Measurements from ENCODE around the gene INTS11.

INTS11 gene

GRCh38 chr1:1343811-1344421, 19.5 kb upstream of the INTS11 start:
- no peak for DNase-seq

GRCh38 chr1:1342584-1343115, 18.2 kb upstream of the INTS11 start:
- DNase-seq: no peak

DNA sequence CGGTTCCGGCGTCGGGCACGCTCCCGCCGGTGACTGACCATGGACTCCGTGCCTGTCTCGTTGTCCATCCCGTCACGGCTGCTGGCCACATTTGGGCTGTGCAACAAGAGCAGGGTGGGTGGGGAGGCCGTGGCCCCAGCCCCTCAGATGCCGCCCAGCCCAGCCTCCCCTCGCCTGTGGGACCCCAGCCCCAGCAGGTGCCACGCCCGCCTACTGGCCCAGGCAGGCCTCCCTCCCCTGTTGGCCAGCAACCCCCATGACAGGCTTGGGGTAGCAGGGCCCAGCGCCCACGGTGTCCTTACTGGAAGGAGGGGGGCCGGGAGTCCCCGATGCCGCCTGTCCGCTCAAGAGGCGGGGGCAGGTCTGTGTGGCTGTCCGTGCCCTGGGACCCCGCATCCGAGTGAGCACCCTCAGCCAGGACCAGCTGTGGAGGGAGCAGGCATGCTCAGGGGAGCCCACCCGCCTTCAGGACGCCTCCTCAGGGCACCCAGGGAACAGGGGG, 17.7 kb upstream of the INTS11 start:
- no peak for DNase-seq

DNA sequence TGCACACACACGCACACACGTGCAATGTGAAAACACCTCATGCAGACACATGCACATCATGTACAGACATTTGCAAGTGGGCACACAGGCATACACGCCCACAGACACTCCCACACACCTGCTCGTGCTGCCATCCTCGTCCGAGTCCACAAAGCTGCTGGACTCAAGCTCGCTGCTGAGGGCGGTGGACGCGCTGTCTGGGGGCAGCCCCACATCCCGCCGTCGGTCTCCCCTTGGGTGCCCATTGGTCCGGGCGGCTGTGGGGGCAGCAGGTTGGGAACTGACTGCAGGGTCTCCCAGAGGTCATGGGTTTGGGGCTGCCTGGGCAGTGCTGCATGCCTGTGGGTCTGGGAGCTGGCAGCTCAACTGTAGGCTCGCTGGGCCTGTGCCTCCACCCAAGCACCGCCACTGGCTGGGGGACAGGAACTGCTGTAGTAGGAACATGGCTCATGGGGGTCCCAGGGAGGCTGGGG, 17.1 kb upstream of the INTS11 start:
- no peak for DNase-seq

DNA sequence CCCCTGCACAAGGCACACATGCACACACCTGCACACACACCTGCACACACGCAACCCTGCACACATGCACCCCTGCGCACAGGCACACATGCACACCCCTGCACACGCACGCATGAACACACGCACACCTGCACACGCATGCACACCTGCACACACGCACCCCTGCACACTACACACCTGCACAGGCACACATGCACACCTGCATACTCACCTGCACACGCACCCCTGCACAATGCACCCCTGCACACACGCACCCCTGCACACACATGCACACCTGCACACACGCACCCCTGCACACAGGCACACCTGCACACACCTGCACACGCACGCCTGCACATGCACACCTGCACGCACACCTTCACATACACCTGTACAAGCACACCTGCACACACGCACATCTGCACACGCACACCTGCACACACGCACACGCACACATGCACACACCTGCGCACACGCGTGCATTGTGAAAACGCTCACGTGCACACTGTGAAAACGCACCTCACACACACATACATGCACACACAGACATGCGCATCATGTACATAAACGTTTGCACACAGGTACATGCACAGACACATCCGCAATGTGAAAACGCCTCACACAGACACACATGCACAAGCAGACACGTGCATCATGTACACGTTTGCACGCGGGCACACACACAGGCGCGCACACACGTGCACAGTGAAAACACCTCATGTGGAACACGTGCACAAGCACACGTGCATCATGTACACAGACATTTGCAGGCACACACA, 16.5 kb upstream of the INTS11 start:
- DNase-seq: no peak

GRCh38 chr1:1340185-1340584, 15.7 kb upstream of the INTS11 start:
- no peak for DNase-seq

DNA sequence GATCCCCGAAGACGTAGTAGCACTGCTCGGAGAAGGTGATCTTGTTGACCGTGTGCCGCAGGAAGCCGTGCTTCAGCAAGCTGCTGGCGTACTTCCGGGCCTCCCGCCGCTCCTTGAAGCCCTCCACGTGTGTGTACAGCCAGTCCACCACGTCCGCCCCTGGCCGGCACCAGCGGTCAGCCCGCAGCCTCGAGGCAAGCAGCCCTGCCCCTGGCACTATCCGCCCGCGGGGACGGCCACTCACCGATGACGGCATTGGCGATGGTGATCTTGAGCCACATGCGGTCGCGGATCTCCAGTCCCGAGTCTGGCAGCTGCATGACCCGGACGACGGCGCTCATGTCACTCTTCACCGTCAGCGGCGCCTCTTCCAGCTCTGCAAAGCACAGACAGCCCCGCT, 13.8 kb upstream of the INTS11 start:
- DNase-seq: no peak

GRCh38 chr1:1337793-1338147, 13.3 kb upstream of the INTS11 start:
- no peak for DNase-seq

- DNase-seq: no peak
These were observed 12.7 kb upstream of the INTS11 start for GRCh38 chr1:1336931-1337792.

GRCh38 chr1:1336446-1336845, 12.0 kb upstream of the INTS11 start:
- no peak for DNase-seq

- no peak for DNase-seq
These were observed 11.4 kb upstream of the INTS11 start for GRCh38 chr1:1335792-1336248.

DNA sequence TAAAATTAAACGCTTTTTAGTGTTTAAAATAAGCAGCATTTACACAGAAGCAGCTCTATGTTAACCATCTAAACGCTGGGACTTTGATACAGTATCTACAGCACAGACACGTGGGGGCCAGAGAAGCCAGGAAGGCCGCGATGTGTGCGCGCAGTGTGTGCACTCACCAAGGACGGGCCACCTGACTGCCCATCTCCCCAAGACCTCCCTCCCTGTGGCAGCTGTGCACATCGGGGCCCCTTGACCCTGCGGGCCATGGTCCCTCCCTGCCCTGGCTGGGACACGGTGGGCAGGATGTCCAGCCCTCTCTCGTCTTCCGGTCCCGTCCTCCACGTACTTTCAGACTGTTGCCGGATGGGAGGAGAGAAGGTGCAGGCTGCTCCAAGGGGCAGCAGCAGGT, 10.8 kb upstream of the INTS11 start:
- DNase-seq: no peak

DNA sequence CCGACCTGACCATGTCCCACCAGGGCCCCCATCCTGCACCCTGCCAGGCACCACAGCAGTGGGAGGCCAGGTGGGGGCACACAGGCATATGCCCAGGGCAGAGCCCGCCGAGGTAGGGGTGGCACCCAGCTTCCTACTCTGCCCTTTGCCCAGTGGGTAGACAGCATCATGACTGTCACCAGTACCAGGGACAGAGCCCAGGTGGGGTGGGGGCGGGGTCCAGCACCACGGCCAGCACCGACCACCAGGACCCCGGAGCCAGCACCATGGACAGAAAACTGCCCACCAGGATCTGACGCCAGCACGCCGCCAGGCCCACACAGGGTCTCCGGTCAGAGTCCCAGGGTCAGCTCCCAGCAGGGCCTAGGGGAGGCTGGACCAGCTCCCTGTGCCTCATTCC, 10.4 kb upstream of the INTS11 start:
- no peak for DNase-seq

GRCh38 chr1:1333551-1334241, 9.2 kb upstream of the INTS11 start:
- no peak for DNase-seq

DNA sequence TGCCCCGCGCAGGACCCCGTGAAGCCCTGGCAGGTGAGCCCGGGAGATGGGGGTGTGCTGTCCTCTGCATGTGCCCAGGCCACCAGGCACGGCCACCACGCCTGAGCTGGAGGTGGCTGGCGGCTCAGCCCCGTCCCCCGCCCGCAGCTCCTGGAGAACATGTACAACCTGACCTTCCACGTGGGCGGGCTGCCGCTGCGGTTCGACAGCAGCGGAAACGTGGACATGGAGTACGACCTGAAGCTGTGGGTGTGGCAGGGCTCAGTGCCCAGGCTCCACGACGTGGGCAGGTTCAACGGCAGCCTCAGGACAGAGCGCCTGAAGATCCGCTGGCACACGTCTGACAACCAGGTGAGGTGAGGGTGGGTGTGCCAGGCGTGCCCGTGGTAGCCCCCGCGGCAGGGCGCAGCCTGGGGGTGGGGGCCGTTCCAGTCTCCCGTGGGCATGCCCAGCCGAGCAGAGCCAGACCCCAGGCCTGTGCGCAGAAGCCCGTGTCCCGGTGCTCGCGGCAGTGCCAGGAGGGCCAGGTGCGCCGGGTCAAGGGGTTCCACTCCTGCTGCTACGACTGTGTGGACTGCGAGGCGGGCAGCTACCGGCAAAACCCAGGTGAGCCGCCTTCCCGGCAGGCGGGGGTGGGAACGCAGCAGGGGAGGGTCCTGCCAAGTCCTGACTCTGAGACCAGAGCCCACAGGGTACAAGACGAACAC, 8.5 kb upstream of the INTS11 start:
- no peak for DNase-seq

GRCh38 chr1:1332031-1332755, 7.7 kb upstream of the INTS11 start:
- DNase-seq: no peak

DNA sequence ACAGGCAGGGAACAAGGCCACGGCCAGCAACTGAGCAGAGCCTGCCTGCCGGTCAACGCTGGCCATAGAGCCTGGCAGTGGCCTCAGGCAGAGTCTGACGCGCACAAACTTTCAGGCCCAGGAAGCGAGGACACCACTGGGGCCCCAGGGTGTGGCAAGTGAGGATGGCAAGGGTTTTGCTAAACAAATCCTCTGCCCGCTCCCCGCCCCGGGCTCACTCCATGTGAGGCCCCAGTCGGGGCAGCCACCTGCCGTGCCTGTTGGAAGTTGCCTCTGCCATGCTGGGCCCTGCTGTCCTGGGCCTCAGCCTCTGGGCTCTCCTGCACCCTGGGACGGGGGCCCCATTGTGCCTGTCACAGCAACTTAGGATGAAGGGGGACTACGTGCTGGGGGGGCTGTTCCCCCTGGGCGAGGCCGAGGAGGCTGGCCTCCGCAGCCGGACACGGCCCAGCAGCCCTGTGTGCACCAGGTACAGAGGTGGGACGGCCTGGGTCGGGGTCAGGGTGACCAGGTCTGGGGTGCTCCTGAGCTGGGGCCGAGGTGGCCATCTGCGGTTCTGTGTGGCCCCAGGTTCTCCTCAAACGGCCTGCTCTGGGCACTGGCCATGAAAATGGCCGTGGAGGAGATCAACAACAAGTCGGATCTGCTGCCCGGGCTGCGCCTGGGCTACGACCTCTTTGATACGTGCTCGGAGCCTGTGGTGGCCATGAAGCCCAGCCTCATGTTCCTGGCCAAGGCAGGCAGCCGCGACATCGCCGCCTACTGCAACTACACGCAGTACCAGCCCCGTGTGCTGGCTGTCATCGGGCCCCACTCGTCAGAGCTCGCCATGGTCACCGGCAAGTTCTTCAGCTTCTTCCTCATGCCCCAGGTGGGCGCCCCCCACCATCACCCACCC, 6.9 kb upstream of the INTS11 start, which contains the start of gene TAS1R3:
Gene TAS1R3, plus strand, starts transcription at position 213 of the 898 bp plus-strand sequence. Its CDS starts 66 bp downstream, at position 279.
- DNase-seq: no peak

DNA sequence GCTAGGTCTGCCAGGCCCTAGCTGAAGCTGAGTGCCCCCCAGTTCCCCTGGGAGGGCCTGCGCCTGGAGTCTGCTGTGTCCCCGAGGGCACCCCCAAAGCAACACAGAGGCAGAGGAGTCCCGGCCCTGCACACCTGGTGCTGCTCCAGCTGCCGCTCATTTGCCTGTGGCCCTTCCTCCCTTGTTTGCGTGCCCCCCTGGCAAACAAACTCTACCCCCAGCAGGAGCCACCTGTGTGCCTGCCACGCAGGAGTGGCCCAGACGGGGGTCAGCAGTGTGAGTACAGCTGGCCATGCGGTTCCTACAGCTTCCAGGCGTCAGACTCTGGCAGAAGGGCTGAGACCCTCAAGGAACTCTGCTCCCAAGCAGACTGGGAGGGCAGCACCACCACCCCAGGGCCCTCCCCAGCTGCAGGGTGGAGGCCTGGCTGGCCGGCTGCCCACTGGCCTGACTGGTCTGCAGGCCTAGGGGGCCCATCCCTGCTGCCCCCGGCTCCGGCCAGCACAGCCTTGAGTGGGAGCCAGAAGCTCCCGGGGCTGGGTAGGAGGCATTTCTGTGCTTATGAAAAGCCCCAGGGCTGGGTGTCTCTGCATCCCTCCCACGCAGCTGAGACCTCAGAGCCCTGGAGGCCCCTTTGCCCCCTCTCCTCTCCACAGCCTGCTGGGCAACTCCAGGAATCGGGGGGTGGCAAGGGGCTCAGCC, 6.1 kb upstream of the INTS11 start:
- DNase-seq: peak; percentile 21

Data from NCI-H146 (cell line).